ENCODE results near the gene GGACT.

GGACT gene

DNA sequence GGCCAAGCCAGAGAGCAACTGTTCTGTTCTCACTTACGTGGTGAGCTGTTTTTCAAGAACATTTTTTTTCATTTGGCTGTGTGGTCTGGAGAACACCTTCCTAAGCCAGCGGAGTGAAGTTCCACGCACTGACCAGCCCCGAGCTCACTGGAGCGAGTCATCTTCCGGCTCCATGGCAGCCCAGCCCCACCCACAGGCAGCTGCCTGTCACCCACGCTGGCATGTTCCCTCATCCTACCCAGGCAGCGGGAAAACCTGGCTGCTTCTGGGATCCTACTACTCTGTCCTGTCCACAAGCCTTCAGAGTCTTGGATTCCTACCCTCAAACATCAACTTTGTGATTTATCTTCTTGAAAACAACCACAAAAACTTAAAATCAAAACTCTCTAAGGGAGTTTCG, 76.2 kb downstream of the GGACT start:
- DNase-seq (ENCODE audit: low read depth): no peak

DNA sequence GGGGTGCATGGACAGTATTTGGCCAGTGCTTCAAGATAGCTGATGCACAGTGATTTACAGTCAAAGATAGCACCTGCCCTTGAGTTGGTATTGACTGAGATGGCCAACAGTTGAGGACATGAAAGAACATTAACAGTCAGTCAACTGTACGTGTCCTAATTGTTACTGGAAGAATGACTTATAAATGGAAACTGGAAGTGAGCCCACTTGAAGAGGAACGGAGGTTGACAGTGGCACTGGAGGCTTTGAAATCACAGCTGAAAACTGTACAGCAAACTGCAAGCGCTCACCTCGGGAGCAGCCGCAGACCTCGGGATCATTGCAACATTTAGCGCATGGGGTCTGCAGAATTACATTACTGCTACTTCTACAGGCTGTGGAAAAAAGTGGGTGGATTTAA, 77.1 kb downstream of the GGACT start:
- no peak for DNase-seq (ENCODE audit: low read depth)

DNA sequence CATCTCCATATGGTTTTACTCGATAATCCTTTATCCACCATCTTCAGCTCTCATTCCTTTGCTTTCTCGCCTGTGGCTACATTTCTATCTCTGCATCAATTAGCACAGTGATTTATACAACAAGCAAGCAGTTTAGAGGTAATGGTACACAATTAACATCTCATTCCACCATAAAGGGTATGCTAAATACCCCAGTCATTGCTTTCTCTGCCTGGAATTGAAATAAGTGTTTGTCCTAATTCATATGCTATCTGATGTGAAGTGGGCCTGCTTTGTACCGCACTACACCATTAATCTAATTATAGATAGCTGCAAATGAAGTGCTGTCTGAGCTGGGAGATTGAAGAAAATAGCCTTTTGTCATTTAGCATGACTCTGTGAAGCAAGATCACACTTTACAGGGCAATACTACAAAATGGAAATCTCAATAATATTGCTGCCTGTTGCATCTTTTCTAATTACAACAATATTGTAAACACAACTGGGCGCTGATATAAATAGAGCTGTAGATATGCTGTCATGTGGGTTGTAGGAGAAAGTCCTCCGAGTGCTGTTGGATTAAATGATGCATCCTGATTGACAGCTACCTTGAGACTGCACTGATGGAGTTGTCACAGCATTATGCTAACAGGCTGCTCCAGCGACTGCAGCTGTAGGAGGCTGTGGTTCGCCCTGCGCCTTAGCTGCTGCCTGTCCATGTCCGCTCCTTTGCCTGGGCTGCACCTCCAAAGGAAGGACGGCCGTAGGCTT, 78.2 kb downstream of the GGACT start:
- no peak for DNase-seq (ENCODE audit: low read depth)

- DNase-seq (ENCODE audit: low read depth): no peak
These were observed 79.6 kb downstream of the GGACT start for GRCh38 chr13:100508996-100509395.

GRCh38 chr13:100508455-100508854, 80.1 kb downstream of the GGACT start:
- DNase-seq (ENCODE audit: low read depth): no peak

GRCh38 chr13:100506600-100507422, 81.8 kb downstream of the GGACT start:
- DNase-seq (ENCODE audit: low read depth): no peak

DNA sequence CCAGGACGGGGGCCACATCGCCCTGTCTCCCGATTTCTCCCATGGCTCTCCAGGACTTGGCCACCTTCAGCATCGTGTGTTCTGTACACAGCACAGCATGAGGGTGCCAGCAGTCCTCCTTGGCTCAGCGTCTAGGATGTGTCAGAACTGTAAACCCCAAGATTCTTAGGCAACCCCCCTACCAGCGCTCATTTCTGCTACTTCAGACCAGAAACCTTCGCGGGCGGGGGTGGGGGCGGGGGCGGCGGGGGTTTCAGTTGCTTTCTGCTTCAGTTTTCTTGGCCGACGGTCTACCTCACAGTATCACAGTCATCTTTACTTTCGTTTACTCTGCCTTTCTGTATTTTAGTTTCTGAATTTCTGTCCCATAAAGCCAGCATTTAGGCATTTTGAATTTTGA, 82.4 kb downstream of the GGACT start:
- no peak for DNase-seq (ENCODE audit: low read depth)

- DNase-seq (ENCODE audit: low read depth): no peak
These were observed 85.0 kb downstream of the GGACT start for GRCh38 chr13:100503622-100504021.

- no peak for DNase-seq (ENCODE audit: low read depth)
These were observed 86.1 kb downstream of the GGACT start for GRCh38 chr13:100502446-100502845.

DNA sequence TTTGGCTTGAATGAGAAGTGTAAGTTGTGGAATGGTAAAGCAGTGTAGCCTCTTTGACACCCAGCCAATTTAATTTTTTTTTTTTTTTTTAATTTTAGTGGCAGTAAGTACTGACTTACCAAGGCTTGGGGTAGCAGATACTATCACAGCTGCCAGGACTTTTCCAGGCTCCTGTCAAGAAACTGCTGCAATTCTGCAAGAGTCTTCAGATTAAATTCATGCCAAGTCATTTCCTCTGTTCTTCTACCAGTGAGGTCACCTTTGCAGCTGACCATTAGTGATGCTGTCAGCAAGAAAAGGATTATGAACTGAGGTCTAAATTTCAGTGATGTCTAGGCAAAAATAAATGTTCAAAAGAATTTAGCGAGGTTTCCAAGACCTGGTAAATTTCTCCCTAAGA, 91.2 kb downstream of the GGACT start:
- DNase-seq (ENCODE audit: low read depth): no peak

GRCh38 chr13:100495455-100495854, 93.1 kb downstream of the GGACT start:
- no peak for DNase-seq (ENCODE audit: low read depth)

GRCh38 chr13:100493418-100493817, 95.2 kb downstream of the GGACT start:
- DNase-seq (ENCODE audit: low read depth): no peak

GRCh38 chr13:100491164-100491842, 97.3 kb downstream of the GGACT start:
- DNase-seq (ENCODE audit: low read depth): peak; percentile 37

DNA sequence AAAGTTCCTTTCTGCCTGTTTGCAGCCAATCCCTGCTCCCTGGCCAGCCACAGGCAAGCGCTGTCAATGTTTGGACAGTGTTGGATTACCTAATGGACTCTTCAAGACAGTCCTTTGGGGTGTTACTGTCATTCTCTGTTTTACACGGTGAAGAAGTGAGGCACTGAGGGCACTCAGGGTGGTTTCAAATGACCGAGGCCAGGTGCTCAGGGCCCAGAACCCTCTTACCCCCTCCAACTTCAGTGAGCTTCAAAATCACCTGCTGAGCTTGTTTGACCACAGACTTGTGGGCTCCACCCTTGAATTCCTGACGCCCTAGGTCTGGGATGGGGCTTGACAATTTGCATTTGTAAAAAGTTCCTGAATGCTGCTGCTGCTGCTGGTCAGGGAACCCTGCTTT, 97.9 kb downstream of the GGACT start:
- DNase-seq (ENCODE audit: low read depth): no peak

- no peak for DNase-seq (ENCODE audit: low read depth)
These were observed 103.3 kb downstream of the GGACT start for GRCh38 chr13:100485265-100485664.

- no peak for DNase-seq (ENCODE audit: low read depth)
These were observed 103.9 kb downstream of the GGACT start for GRCh38 chr13:100484702-100485101.

- no peak for DNase-seq (ENCODE audit: low read depth)
These were observed 104.7 kb downstream of the GGACT start for GRCh38 chr13:100483841-100484381.

- no peak for DNase-seq (ENCODE audit: low read depth)
These were observed 105.5 kb downstream of the GGACT start for GRCh38 chr13:100483139-100483538.

- DNase-seq (ENCODE audit: low read depth): no peak
These were observed 107.9 kb downstream of the GGACT start for GRCh38 chr13:100480676-100481075.

Measured in GM04504 (cell line).